Right renal pelvis (tissue), 4 donors: ENCODE measurements around the gene SLC30A3. TPM values are rescaled to one million over a fixed set of nuclear protein-coding genes. Genes with fewer than 3 reads are reported as not detected.

Experiments used
- DNase-seq, 4 donors: peaks; one replicate each; pipeline ENCODE4 v3.0.0-alpha.2; 2013; ENCODE audit warnings: low read depth in 4 of 4, low spot score in 3 of 4, missing footprints in 1 of 4
- polyA plus RNA-seq, 4 donors: library from polyadenylated mRNA; unstranded; fragments of 120-200 nt; gene quantifications; one replicate each; pipeline ENCODE4 v1.2.1, GENCODE V29; 2013; ENCODE audit not compliant: insufficient read length in 4 of 4

The SLC30A3 gene
- polyA plus RNA-seq, 4 donors = 5.1 to 7.8 (median 7.6) TPM

DNA sequence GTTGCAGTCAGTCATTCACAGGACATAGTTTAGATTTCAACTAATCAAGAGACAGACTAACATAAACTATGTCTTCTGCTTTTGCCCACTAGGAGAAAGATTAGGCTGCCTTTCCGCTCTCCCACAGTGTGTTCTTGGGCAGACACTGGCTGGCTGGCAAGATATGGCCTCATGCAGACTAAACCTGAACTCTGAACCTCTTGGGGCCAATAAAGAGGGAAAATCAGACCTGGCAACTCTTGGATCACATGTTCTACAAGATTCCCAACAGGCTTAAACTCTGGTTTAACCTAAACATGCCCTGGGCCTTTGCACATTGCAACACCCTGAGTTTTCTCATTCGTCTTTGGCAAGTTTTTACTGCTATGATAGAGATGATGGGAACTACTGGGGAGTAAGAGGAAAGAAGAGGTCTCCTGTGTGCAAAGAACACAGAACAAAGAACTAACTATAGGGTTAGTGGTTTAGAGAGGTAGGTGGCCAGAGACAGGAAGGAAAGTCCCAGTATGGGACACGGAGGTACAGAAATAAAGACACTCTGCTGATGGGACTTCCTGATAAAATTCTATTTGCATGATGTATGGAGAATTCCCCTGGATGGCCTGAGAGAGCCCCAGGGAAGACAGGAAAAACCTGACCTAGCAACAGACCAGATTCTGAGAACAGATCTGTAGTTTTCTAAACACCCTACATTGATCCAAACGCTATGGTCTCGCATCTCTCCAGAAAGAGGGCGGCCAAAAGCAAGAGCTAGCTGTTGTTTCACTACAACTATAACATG is 53.0 kb downstream of the SLC30A3 start:
- DNase-seq = no peak

DNA sequence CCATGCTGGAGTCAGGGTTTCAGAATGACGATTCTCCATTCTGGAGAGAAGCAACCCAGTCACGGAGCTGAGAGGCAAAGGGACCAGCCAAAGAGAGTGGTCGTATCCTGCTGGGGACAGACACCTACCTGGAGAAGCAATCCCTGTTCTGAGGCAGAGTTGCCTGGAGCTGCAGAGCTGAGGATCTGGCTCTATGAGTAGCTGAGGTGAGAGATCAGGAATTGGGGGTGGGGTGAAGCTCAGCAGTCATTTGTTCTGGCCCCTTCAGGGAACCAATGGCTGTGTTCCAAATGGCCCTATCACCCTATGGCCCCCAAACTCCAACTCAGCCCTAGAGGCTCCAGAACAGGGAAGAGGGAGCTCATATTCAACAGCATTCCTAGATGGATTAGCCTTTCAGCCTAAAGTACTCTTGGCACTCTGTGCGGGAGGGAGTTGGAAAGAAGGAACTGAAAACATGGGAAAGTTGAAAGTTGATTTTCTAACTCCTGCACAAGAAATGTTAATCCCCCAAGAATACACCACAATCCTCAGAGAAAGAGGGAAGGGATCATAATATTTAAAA is 54.3 kb downstream of the SLC30A3 start:
- DNase-seq = no peak

DNA sequence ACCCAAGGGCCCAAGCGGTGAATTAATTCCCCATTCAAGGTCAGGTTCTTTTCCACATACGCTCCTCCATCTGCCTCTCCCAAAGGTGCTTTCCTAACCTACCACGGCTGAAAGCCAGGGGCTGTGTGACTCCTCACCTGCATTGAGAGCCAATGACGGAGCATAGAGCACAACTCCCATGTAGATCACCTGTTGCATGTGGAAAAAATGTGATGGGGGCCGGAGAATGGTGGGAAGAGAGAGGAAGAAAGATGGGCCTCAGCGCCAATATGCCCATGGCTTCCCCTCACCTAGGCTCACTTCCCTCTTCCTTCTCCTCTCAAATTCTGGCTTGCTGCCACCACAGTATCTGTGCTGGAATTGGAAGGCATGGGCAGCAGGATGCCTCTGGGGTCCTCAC is 56.5 kb downstream of the SLC30A3 start:
- DNase-seq = no peak

DNA sequence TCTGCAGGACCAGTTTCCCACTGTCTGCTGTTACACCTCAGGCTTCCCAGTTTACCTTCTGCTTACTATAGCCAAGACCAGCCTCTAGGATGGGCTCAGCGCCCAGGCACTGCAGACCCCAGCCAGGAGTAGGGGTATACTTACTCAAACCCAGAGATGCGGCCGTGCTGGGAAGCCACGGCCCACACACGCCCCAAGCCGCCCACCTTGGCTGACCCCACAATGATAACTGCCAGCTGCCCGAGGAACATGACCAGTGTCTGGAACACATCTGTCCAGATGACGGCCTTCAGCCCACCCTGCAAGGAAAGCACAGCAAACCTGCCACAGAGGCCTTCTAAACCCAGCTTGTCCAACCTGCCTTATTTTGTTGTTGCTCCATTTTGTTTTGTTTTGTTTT is 57.6 kb downstream of the SLC30A3 start:
- DNase-seq = no peak

DNA sequence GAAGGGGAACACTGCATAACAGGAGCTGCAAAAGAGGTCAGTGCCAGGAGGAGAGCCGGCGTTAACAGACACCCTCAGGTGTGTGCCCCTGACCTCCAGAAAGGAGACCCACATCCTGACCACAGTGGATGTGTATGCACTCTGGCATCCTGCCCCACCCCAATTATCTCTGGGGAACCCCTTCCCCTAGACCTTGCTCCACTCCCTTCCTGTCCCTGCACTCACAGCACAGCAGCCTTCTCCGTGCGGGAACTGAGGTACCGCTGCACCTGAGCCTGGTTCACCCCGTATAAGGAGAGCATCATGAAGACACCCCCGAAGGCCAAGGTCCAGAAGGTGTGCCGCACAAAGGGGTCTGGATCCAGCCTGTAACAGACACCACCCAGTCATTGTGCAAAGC is 58.3 kb downstream of the SLC30A3 start:
- DNase-seq = no peak

DNA sequence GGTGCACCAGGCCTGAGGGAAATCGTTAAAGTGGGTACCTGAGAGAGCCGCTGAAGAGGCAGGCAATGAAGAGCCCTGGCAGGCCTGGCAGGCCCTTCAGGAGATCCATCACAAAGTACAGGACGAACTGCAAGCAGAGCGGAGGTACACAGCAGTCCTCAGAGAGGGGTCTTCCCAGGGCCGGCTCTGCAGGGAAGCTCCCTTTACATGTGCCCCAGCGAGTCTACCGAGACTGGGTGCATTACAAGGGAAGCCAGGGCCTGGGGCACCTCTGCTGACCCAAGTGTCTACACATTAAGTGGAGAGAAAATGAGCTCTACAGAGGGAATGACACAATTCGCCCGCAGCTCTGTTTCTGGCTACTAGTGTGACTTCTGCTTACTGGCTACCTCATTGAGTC is 59.1 kb downstream of the SLC30A3 start:
- DNase-seq = no peak

Other genes with a start within 250 kb of the SLC30A3 start
- 10 to 100 TPM; 56.9 to 71.4 (median 62.4) TPM for gene TMEM214, start 230.1 kb downstream of the SLC30A3 start, polyA plus RNA-seq
- 10 to 100 TPM; 62.1 to 65.4 (median 63.9) TPM for gene AGBL5, start 211.4 kb downstream of the SLC30A3 start, polyA plus RNA-seq
- gene OST4, start 191.4 kb downstream of the SLC30A3 start, polyA plus RNA-seq = 100 to 1,000 TPM; 242 to 277 (median 260) TPM
- 100 to 1,000 TPM in 1 of 4 donors, 10 to 100 TPM in 3; 61.5 to 121 (median 86.3) TPM for gene EMILIN1, start 184.4 kb downstream of the SLC30A3 start, polyA plus RNA-seq
- gene KHK, start 176.3 kb downstream of the SLC30A3 start, polyA plus RNA-seq = 10 to 100 TPM; 43.9 to 59.9 (median 51.2) TPM
- 1 to 10 TPM; 4.6 to 7.5 (median 6.1) TPM for gene CGREF1, start 143.9 kb downstream of the SLC30A3 start, polyA plus RNA-seq
- gene ABHD1, start 139.2 kb downstream of the SLC30A3 start, polyA plus RNA-seq = 1 to 10 TPM; 1.2 to 2.1 (median 1.3) TPM
- 10 to 100 TPM; 46.4 to 56.9 (median 51.4) TPM for gene PREB, start 128.4 kb downstream of the SLC30A3 start, polyA plus RNA-seq
- gene PRR30, start 123.6 kb downstream of the SLC30A3 start, polyA plus RNA-seq = under 1 TPM in 1 of 4 donors, not detected in 3; 0.04 TPM
- under 1 TPM; 0.46 to 0.79 (median 0.59) TPM for gene TCF23, start 114.0 kb downstream of the SLC30A3 start, polyA plus RNA-seq
- 100 to 1,000 TPM; 157 to 190 (median 171) TPM for gene ATRAID, start 51.0 kb downstream of the SLC30A3 start, polyA plus RNA-seq
- gene SLC5A6, start 50.8 kb downstream of the SLC30A3 start, polyA plus RNA-seq = 10 to 100 TPM; 31.5 to 39.6 (median 37.7) TPM
- gene CAD, start 45.7 kb downstream of the SLC30A3 start, polyA plus RNA-seq = 10 to 100 TPM; 36.0 to 47.7 (median 42.1) TPM
- 1 to 10 TPM in 2 of 4 donors, under 1 TPM in 2; 0.55 to 1.1 (median 0.88) TPM for gene DNAJC5G, start 12.4 kb upstream of the SLC30A3 start, polyA plus RNA-seq
- 1 to 10 TPM; 3.5 to 6.3 (median 4.6) TPM for gene TRIM54, start 19.4 kb upstream of the SLC30A3 start, polyA plus RNA-seq
- 1 to 10 TPM in 2 of 4 donors, under 1 TPM in 2; 0.39 to 1.1 (median 0.80) TPM for gene UCN, start 45.4 kb upstream of the SLC30A3 start, polyA plus RNA-seq
- gene MPV17, start 60.0 kb upstream of the SLC30A3 start, polyA plus RNA-seq = 10 to 100 TPM; 76.0 to 86.2 (median 78.0) TPM
- 10 to 100 TPM; 62.8 to 77.1 (median 72.7) TPM for gene GTF3C2, start 93.7 kb upstream of the SLC30A3 start, polyA plus RNA-seq
- gene EIF2B4, start 107.3 kb upstream of the SLC30A3 start, polyA plus RNA-seq = 10 to 100 TPM; 48.2 to 54.5 (median 52.9) TPM
- 100 to 1,000 TPM; 102 to 128 (median 108) TPM for gene SNX17, start 107.6 kb upstream of the SLC30A3 start, polyA plus RNA-seq
- gene ZNF513, start 117.7 kb upstream of the SLC30A3 start, polyA plus RNA-seq = 10 to 100 TPM; 16.7 to 25.9 (median 18.4) TPM
- 10 to 100 TPM; 92.4 to 98.5 (median 94.7) TPM for gene PPM1G, start 146.5 kb upstream of the SLC30A3 start, polyA plus RNA-seq
- 100 to 1,000 TPM; 123 to 138 (median 132) TPM for gene NRBP1, start 165.6 kb upstream of the SLC30A3 start, polyA plus RNA-seq
- gene KRTCAP3, start 179.3 kb upstream of the SLC30A3 start, polyA plus RNA-seq = 1 to 10 TPM; 6.1 to 8.5 (median 7.1) TPM
- 10 to 100 TPM; 41.1 to 48.0 (median 41.4) TPM for gene IFT172, start 226.7 kb upstream of the SLC30A3 start, polyA plus RNA-seq
- gene FNDC4, start 232.2 kb upstream of the SLC30A3 start, polyA plus RNA-seq = 1 to 10 TPM; 7.3 to 9.1 (median 8.6) TPM
- gene GCKR, start 233.8 kb upstream of the SLC30A3 start, polyA plus RNA-seq = under 1 TPM in 2 of 4 donors, not detected in 2; 0.16 to 0.39 TPM